Fibroblast of skin of left quadriceps (primary cell): ENCODE data around the gene PI4KA.
"Not testable (repeated sequence)": the region's sequence is repeated elsewhere in the genome, so short reads cannot be mapped to it uniquely, and the experiment has no call there.

Experiments
- DNase-seq, 2 experiments: peaks; one replicate each; pipeline ENCODE4 v3.0.0-alpha.2; 2013; ENCODE audit warnings: low read depth in 2 of 2

Gene PI4KA

DNA sequence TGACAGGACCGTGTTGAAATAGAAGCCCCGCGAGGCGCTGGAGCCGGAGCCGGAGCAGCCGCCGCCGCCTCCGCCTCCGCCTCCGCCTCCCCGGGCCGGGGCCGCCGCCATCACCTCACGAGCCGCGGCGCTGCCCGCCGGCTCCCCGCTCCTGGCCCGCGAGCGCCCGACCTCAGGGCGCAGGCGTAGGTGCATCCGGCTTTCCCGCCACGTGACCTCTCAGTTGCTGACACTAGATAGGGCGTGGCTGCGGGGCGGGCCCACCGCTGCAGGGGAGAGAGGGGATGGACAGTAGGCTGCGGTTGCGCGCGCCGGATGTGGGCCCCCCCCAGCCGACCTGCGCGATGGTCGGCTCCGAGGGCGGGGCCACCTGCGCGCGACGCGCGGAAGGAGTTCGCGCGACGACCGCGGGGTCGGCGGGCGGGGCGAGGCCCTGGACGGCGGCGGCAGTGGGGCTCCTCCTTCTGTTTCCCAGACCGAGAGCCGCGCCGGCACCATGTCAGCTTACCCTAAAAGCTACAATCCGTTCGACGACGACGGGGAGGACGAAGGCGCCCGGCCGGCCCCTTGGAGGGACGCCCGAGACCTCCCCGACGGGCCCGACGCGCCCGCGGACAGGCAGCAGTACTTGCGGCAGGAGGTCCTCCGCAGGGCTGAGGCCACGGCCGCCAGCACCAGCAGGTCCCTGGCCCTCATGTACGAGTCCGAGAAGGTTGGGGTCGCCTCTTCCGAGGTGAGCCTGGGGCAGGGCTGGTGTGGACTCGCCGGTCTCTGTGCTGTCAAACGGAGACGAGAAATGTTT is at the start of gene PI4KA, which contains the start of gene SNAP29:
PI4KA (minus strand) TSS at position 197 of the 802 bp plus-strand sequence; CDS start at position 111, 86 bp downstream.
SNAP29 (plus strand) TSS at position 393 of the 802 bp plus-strand sequence; CDS start at position 497, 104 bp downstream.
- DNase-seq, result peak; percentile 97

DNA sequence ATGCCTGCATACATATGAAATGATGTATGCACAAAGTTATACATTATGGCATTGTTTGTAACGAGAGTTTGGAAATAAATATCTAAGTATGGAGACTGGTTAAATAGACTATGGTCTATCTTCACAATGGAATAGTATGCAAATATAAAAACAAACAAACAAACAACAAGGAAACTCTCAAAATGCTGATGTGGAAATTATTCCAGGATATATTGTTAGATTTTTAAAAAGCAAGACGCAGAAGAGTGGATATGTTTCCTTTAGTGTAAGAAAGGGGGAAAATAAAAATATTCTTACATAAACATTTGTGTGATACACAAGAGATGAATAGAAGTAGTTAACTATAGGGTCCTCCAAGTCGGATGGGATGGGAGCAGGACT is 47.8 kb upstream of the PI4KA start:
- no peak for DNase-seq

DNA sequence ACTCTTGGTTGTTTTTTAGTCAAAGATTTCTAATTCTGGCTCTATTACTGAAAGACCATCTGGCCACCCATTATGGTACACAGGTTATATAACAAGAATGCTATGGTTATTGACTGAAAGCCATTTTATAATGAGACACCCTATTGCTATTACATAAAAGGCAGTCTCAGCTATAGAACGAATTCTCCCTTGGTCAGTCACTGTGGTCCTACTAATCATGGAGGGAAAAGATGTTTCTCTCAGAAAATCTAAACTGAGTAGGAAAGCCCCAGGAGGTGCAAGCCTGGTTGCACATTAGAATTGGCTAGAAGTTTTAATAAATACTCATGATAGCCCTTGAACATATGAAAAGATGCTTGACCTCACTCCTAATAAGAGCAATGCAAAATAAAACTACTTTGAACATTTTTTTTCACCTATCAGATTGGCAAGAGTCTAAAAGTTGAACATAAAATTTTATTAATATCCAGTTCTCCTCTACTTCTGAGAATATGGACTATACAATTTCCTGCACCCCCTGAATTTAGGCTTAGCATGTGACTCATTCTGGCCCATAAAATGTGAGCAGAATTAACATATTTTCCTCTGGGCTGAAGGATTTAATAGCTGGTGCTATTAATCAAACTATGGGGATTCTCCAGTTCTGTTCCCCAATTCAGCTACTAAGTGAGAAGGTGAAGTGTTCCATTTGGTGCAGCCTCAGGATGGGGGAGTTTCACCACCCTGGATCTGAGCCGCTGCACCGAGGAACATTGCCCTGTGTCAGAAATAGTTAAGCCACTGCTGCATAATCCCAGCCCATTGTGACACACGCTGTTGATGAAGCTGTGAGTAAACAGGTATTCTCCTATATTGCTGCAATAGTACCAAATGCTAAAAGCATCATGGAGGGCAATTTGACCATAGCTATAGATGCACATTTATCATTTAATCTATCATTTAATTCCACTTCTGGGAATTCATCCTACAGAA is 47.1 kb upstream of the PI4KA start:
- no peak for DNase-seq

DNA sequence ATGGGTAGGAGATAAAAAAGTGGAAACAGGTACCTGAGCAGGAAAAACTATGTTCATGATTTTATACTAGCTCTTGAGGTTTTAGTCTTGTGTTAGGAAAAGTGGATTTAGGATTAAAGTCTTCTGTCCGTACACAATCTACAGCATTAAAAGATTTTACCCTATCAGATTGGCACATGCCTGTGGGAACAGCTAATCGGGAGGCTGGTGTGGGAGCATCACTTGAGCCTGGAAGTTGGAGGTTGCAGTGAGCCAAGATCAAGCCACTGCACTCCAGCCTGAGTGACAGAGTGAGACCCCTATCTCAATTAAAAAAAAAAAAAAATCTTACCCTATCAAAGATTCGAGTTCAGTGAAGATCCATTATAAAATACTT is 46.4 kb upstream of the PI4KA start:
- no peak for DNase-seq

- DNase-seq, result peak; percentile 78 to 82
These were observed 45.7 kb upstream of the PI4KA start for GRCh38 chr22:20904008-20904979.

- no peak for DNase-seq
These were observed 44.5 kb upstream of the PI4KA start for GRCh38 chr22:20903093-20903492.

- not testable (repeated sequence) for DNase-seq
These were observed 42.8 kb upstream of the PI4KA start for GRCh38 chr22:20901093-20902033.

GRCh38 chr22:20899827-20900423 is 41.3 kb upstream of the PI4KA start:
- DNase-seq, result no peak

DNA sequence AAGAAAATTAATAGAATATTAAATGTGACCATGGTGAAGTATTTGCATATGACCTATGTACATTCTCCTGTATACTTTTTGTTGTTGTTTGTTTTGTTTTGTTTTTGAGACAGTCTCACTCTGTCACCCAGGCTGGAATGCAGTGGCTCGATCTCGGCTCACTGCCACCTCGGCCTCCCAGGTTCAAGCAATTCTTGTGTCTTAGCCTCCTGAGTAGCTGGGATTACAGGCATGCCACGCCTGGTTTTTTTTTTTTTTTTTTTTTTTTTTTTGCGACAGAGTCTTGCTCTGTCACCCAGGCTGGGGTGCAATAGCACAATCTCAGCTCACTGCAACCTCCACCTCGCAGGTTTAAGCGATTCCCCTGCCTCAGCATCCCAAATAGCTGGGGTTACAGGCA is 39.1 kb upstream of the PI4KA start:
- not testable (repeated sequence) for DNase-seq

- no peak for DNase-seq
These were observed 32.4 kb upstream of the PI4KA start for GRCh38 chr22:20890975-20891374.

DNA sequence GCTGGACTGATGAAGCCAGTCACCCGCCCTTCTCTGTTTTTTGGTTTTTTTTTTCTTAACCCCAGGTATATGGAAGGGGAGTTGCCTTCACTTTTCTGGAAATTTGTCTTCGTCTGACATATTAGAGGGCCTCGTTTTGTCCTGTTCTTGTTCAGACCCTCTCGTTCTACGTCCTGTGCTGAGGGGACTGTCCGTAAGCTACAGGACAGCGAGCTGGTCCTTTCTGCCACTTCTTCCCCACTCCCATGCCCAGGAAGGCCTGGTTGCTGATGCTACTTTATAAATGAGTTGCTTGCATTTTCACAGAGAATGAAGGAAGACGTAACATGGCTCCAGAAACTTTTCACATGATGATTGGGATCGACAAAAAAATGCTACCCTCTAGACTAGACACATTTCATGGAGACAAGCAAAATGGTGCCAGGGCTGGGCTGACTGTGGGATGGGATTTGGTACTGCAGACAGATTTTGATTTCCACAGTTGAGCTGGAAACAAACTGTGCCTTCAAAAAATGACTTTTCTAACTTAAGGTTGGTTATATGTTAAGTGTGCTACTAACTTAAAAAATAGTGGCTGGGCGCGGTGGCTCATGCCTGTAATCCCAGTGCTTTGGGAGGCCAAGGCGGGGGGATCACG is 31.4 kb upstream of the PI4KA start:
- DNase-seq, result no peak

- DNase-seq, result no peak
These were observed 30.6 kb upstream of the PI4KA start for GRCh38 chr22:20889025-20889704.

GRCh38 chr22:20887375-20887774 is 28.8 kb upstream of the PI4KA start:
- DNase-seq, result no peak

GRCh38 chr22:20885557-20886323 is 27.1 kb upstream of the PI4KA start:
- peak; percentile 19 to 25 for DNase-seq

DNA sequence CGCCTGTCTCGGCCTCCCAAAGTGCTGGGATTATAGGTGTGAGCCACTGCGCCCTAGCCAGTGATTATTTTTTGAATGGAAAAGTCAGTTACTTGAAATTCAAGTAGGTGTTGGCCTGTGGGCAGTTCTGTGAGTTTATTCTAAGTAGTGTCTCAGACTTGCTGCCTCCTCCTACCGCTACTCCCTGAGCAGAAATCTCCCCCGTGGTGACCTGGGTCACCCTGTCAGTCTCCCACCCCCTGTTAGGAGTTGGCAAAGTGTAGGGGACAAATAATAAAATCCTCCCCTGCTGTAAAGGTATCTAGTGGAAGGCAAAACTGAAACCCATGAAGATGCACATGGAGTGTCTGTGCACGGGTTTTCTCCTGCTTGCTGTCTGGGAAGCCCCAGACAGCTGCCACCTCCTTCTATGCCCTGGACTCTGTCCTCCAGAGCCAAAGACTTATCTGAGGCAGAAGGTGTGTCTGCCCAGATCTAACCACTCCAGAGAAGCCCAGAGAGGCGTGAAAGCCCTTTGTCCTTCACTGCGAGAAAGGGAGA is 26.5 kb upstream of the PI4KA start:
- DNase-seq, result no peak

GRCh38 chr22:20884454-20884853 is 25.8 kb upstream of the PI4KA start:
- no peak for DNase-seq

DNA sequence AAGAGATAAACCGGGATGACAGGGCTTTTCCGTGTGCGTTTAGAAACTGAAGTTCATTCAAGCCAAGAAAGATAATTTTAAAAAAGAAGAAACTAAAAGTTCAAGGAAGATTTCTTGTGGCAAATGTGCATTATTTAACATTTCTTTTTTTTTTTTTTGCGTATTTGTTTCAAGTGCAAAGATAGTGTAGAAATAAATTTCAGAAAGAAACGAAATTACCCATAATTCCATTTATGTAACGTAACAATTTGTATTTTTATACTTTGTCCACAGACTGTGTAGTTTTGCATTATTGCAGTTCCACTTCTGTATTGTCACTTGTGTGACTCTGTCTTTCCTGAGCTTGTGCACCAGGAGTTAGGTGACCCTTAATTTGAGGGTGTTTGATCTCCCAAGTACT is 24.2 kb upstream of the PI4KA start:
- no peak for DNase-seq
